ENCODE results near the gene FBXO3.

GRCh38 chr11:33751878-33752277, 22.4 kb downstream of the FBXO3 start:
- TF ChIP-seq CTCF (IDR thresholded peaks at IDR 0.05; ENCODE audit: insufficient read depth, low read length, poor library complexity, severe bottlenecking): no peak
- TF ChIP-seq EZH2phosphoT487 (conservative IDR thresholded peaks at IDR 0.05; ENCODE audit: low read length): no peak
